HepG2 (cell line): ENCODE results near the gene TARBP2. TPM values are rescaled to one million over a fixed set of nuclear protein-coding genes. Genes with fewer than 3 reads are reported as not detected.

Experiments used
- ARNT2 ChIP-seq: sonication (generic); formaldehyde crosslinking; IDR thresholded peaks from 2 replicates; pipeline ENCODE4 v1.8.0; 2022; ENCODE audit warnings: mild to moderate bottlenecking, low read depth, missing genetic modification reagents, moderate library complexity
- JUND ChIP-seq: sonication (generic); formaldehyde crosslinking; IDR thresholded peaks from 2 replicates; pipeline ENCODE4 v1.8.0; 2022; ENCODE audit warnings: mild to moderate bottlenecking, missing genetic modification reagents
- MTA1 ChIP-seq: sonication (generic); formaldehyde crosslinking; IDR thresholded peaks from 2 replicates; pipeline ENCODE4 v1.4.0; 2020; ENCODE audit warnings: missing genetic modification reagents, mild to moderate bottlenecking, borderline replicate concordance
- NFE2L2 ChIP-seq: fragments of 150-350 bp; IDR thresholded peaks from 2 replicates; pipeline ENCODE4 v1.6.1; 2014; ENCODE audit warnings: low read length
- NFKB2 ChIP-seq: sonication (generic); formaldehyde crosslinking; IDR thresholded peaks from 2 replicates; pipeline ENCODE4 v1.4.0; 2020; ENCODE audit warnings: missing genetic modification reagents, borderline replicate concordance
- NR3C1 ChIP-seq: sonication (generic); formaldehyde crosslinking; IDR thresholded peaks from 2 replicates; pipeline ENCODE4 v1.4.0; 2020; ENCODE audit warnings: missing genetic modification reagents
- WIZ ChIP-seq: sonication (generic); formaldehyde crosslinking; IDR thresholded peaks from 2 replicates; pipeline ENCODE4 v1.5.1; 2020; ENCODE audit warnings: mild to moderate bottlenecking, missing genetic modification reagents
- ZBTB3 ChIP-seq: sonication (generic); formaldehyde crosslinking; IDR thresholded peaks from 2 replicates; pipeline ENCODE4 v1.4.0; 2020; ENCODE audit warnings: low read depth, mild to moderate bottlenecking, moderate library complexity, missing genetic modification reagents, borderline replicate concordance
- ZMYM3 ChIP-seq: sonication (generic); formaldehyde crosslinking; IDR thresholded peaks from 2 replicates; pipeline ENCODE4 v1.5.1; 2020; ENCODE audit warnings: mild to moderate bottlenecking, missing genetic modification reagents
- ZNF703 ChIP-seq: sonication (generic); formaldehyde crosslinking; IDR thresholded peaks from 2 replicates; pipeline ENCODE4 v1.5.1; 2020; ENCODE audit warnings: missing genetic modification reagents, mild to moderate bottlenecking, moderate library complexity, borderline replicate concordance
- ZNF773 ChIP-seq: sonication (generic); formaldehyde crosslinking; IDR thresholded peaks from 2 replicates; pipeline ENCODE4 v1.4.0; 2020; ENCODE audit warnings: missing genetic modification reagents, borderline replicate concordance
- ZNF776 ChIP-seq: sonication (generic); formaldehyde crosslinking; IDR thresholded peaks from 2 replicates; pipeline ENCODE4 v1.4.0; 2020; ENCODE audit warnings: mild to moderate bottlenecking, missing genetic modification reagents
- polyA plus RNA-seq, 8 experiments: library from polyadenylated mRNA; depleted of rRNA in 3 of 8; stranded (reverse) in 7 of 8; unstranded in 1 of 8; fragments of >200 nt; fragmentation: Illumina TruSeq in 4 of 8; extraction: Trizol in 4 of 8; gene quantifications; 2 replicates each; pipeline versions ENCODE4 v1.2.1 to v1.2.3, GENCODE V29; 2011 to 2016; ENCODE audit warnings: low read depth in 4 of 8, missing spikeins in 1 of 8, mixed read lengths in 1 of 8; ENCODE audit not compliant: insufficient read depth in 1 of 8
- total RNA-seq, 5 experiments: library from RNA; depleted of rRNA; stranded (reverse); fragments of >200 nt; fragmentation: Illumina TruSeq; extraction: Trizol; gene quantifications; 2 replicates each; pipeline ENCODE4 v1.2.3, GENCODE V29; 2016; ENCODE audit warnings: low read depth in 1 of 5
- TF ChIP-seq, protein P1 (sequence below): sonication (generic); formaldehyde crosslinking; IDR thresholded peaks from 2 replicates; pipeline ENCODE4 v1.9.0; 2021; ENCODE audit warnings: mild to moderate bottlenecking, missing genetic modification reagents
- TF ChIP-seq, protein P2 (sequence below): sonication (generic); formaldehyde crosslinking; IDR thresholded peaks from 2 replicates; pipeline ENCODE4 v1.4.0; 2020; ENCODE audit warnings: missing genetic modification reagents
- TF ChIP-seq, protein P3 (sequence below): sonication (generic); formaldehyde crosslinking; IDR thresholded peaks from 2 replicates; pipeline ENCODE4 v1.4.0; 2020; ENCODE audit warnings: missing genetic modification reagents, borderline replicate concordance
- TF ChIP-seq, protein P4 (sequence below): IDR thresholded peaks from 2 replicates; pipeline ENCODE4 v1.6.1; 2016; ENCODE audit warnings: low read depth, control low read depth

Gene TARBP2
- total and polyA plus RNA-seq, 2 of the 13 experiments (the other 11 are each of a cell fraction or from before 2014, with no cell fraction given), result 47.0 to 55.5 TPM

GRCh38 chr12:53508534-53509170 lies 7.6 kb downstream of the TARBP2 start (continued):
- TF ChIP-seq, protein P1, sequence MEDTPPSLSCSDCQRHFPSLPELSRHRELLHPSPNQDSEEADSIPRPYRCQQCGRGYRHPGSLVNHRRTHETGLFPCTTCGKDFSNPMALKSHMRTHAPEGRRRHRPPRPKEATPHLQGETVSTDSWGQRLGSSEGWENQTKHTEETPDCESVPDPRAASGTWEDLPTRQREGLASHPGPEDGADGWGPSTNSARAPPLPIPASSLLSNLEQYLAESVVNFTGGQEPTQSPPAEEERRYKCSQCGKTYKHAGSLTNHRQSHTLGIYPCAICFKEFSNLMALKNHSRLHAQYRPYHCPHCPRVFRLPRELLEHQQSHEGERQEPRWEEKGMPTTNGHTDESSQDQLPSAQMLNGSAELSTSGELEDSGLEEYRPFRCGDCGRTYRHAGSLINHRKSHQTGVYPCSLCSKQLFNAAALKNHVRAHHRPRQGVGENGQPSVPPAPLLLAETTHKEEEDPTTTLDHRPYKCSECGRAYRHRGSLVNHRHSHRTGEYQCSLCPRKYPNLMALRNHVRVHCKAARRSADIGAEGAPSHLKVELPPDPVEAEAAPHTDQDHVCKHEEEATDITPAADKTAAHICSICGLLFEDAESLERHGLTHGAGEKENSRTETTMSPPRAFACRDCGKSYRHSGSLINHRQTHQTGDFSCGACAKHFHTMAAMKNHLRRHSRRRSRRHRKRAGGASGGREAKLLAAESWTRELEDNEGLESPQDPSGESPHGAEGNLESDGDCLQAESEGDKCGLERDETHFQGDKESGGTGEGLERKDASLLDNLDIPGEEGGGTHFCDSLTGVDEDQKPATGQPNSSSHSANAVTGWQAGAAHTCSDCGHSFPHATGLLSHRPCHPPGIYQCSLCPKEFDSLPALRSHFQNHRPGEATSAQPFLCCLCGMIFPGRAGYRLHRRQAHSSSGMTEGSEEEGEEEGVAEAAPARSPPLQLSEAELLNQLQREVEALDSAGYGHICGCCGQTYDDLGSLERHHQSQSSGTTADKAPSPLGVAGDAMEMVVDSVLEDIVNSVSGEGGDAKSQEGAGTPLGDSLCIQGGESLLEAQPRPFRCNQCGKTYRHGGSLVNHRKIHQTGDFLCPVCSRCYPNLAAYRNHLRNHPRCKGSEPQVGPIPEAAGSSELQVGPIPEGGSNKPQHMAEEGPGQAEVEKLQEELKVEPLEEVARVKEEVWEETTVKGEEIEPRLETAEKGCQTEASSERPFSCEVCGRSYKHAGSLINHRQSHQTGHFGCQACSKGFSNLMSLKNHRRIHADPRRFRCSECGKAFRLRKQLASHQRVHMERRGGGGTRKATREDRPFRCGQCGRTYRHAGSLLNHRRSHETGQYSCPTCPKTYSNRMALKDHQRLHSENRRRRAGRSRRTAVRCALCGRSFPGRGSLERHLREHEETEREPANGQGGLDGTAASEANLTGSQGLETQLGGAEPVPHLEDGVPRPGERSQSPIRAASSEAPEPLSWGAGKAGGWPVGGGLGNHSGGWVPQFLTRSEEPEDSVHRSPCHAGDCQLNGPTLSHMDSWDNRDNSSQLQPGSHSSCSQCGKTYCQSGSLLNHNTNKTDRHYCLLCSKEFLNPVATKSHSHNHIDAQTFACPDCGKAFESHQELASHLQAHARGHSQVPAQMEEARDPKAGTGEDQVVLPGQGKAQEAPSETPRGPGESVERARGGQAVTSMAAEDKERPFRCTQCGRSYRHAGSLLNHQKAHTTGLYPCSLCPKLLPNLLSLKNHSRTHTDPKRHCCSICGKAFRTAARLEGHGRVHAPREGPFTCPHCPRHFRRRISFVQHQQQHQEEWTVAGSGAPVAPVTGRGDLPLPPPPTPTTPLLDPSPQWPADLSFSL (CRISPR knock-in tag), result no peak
- TF ChIP-seq, protein P2, sequence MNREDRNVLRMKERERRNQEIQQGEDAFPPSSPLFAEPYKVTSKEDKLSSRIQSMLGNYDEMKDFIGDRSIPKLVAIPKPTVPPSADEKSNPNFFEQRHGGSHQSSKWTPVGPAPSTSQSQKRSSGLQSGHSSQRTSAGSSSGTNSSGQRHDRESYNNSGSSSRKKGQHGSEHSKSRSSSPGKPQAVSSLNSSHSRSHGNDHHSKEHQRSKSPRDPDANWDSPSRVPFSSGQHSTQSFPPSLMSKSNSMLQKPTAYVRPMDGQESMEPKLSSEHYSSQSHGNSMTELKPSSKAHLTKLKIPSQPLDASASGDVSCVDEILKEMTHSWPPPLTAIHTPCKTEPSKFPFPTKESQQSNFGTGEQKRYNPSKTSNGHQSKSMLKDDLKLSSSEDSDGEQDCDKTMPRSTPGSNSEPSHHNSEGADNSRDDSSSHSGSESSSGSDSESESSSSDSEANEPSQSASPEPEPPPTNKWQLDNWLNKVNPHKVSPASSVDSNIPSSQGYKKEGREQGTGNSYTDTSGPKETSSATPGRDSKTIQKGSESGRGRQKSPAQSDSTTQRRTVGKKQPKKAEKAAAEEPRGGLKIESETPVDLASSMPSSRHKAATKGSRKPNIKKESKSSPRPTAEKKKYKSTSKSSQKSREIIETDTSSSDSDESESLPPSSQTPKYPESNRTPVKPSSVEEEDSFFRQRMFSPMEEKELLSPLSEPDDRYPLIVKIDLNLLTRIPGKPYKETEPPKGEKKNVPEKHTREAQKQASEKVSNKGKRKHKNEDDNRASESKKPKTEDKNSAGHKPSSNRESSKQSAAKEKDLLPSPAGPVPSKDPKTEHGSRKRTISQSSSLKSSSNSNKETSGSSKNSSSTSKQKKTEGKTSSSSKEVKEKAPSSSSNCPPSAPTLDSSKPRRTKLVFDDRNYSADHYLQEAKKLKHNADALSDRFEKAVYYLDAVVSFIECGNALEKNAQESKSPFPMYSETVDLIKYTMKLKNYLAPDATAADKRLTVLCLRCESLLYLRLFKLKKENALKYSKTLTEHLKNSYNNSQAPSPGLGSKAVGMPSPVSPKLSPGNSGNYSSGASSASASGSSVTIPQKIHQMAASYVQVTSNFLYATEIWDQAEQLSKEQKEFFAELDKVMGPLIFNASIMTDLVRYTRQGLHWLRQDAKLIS (CRISPR knock-in tag), result no peak
- TF ChIP-seq NFE2L2 (no peak), ZMYM3 (CRISPR knock-in tag) (no peak), ZNF773 (CRISPR knock-in tag) (no peak), MTA1 (CRISPR knock-in tag) (no peak), ZNF776 (no peak), JUND (CRISPR knock-in tag) (no peak), ARNT2 (no peak), ZNF703 (CRISPR knock-in tag) (no peak), ZBTB3 (CRISPR knock-in tag) (no peak), NFKB2 (CRISPR knock-in tag) (no peak), WIZ (CRISPR knock-in tag) (no peak), NR3C1 (CRISPR knock-in tag) (no peak)
- TF ChIP-seq, protein P3, sequence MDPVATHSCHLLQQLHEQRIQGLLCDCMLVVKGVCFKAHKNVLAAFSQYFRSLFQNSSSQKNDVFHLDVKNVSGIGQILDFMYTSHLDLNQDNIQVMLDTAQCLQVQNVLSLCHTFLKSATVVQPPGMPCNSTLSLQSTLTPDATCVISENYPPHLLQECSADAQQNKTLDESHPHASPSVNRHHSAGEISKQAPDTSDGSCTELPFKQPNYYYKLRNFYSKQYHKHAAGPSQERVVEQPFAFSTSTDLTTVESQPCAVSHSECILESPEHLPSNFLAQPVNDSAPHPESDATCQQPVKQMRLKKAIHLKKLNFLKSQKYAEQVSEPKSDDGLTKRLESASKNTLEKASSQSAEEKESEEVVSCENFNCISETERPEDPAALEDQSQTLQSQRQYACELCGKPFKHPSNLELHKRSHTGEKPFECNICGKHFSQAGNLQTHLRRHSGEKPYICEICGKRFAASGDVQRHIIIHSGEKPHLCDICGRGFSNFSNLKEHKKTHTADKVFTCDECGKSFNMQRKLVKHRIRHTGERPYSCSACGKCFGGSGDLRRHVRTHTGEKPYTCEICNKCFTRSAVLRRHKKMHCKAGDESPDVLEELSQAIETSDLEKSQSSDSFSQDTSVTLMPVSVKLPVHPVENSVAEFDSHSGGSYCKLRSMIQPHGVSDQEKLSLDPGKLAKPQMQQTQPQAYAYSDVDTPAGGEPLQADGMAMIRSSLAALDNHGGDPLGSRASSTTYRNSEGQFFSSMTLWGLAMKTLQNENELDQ, result no peak
- TF ChIP-seq, protein P4, sequence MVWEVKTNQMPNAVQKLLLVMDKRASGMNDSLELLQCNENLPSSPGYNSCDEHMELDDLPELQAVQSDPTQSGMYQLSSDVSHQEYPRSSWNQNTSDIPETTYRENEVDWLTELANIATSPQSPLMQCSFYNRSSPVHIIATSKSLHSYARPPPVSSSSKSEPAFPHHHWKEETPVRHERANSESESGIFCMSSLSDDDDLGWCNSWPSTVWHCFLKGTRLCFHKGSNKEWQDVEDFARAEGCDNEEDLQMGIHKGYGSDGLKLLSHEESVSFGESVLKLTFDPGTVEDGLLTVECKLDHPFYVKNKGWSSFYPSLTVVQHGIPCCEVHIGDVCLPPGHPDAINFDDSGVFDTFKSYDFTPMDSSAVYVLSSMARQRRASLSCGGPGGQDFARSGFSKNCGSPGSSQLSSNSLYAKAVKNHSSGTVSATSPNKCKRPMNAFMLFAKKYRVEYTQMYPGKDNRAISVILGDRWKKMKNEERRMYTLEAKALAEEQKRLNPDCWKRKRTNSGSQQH (CRISPR knock-in tag), result no peak
